H9 (cell line): ENCODE data around the gene BPIFB4. TPM values are rescaled to one million over a fixed set of nuclear protein-coding genes. Genes with fewer than 3 reads are reported as not detected.

Experiments
- DNase-seq: peaks from one replicate; pipeline ENCODE4 v3.0.0-alpha.2; 2017
- H2AFZ ChIP-seq: one replicate; pipeline ENCODE4 v1.6.1; 2013; ENCODE audit warnings: mild to moderate bottlenecking, low read length, control low read depth, moderate library complexity
- H2AK5ac ChIP-seq: 2 replicates; pipeline ENCODE4 v1.6.1; 2013; ENCODE audit warnings: low read length, control low read depth, mixed read lengths; ENCODE audit not compliant: insufficient read length
- H2BK120ac ChIP-seq: one replicate; pipeline ENCODE4 v1.6.1; 2013; ENCODE audit warnings: low read depth, mild to moderate bottlenecking, low read length, control low read depth, inconsistent platforms; ENCODE audit not compliant: poor library complexity, severe bottlenecking
- H2BK12ac ChIP-seq: 2 replicates; pipeline ENCODE4 v1.6.1; 2013; ENCODE audit warnings: low read length, control low read depth, mixed read lengths, low read depth; ENCODE audit not compliant: insufficient read length
- H2BK15ac ChIP-seq: 2 replicates; pipeline ENCODE4 v1.6.1; 2013; ENCODE audit warnings: low read depth, low read length, control low read depth
- H2BK20ac ChIP-seq: one replicate; pipeline ENCODE4 v1.6.1; 2013; ENCODE audit warnings: low read depth, mild to moderate bottlenecking, low read length, control low read depth, inconsistent platforms; ENCODE audit not compliant: poor library complexity, severe bottlenecking
- H2BK5ac ChIP-seq: 2 replicates; pipeline ENCODE4 v1.6.1; 2013; ENCODE audit warnings: low read length, control low read depth, mixed read lengths; ENCODE audit not compliant: insufficient read length
- H3K14ac ChIP-seq: 2 replicates; pipeline ENCODE4 v1.6.1; 2013; ENCODE audit warnings: low read length, control low read depth; ENCODE audit not compliant: insufficient read depth
- H3K18ac ChIP-seq: 2 replicates; pipeline ENCODE4 v1.6.1; 2013; ENCODE audit warnings: low read depth, mild to moderate bottlenecking, mixed read lengths, low read length, control low read depth; ENCODE audit not compliant: insufficient read length
- H3K23ac ChIP-seq: 2 replicates; pipeline ENCODE4 v1.6.1; 2013; ENCODE audit warnings: low read length, control low read depth, mixed read lengths, low read depth; ENCODE audit not compliant: insufficient read length
- H3K23me2 ChIP-seq: 2 replicates; pipeline ENCODE4 v1.6.1; 2013; ENCODE audit warnings: low read depth, mild to moderate bottlenecking, mixed read lengths, low read length, control low read depth; ENCODE audit not compliant: insufficient read length, poor library complexity, severe bottlenecking
- H3K27ac ChIP-seq: 2 replicates; pipeline ENCODE4 v1.5.1; 2013; ENCODE audit warnings: low read length, control low read depth, mixed read lengths, low read depth; ENCODE audit not compliant: insufficient read length
- H3K27me3 ChIP-seq: 2 replicates; pipeline ENCODE4 v1.6.1; 2013; ENCODE audit warnings: low read length, control low read depth, inconsistent platforms; ENCODE audit not compliant: insufficient read depth
- H3K4ac ChIP-seq: 2 replicates; pipeline ENCODE4 v1.6.1; 2013; ENCODE audit warnings: low read depth, mild to moderate bottlenecking, control low read depth, inconsistent platforms, low read length, moderate library complexity
- H3K4me1 ChIP-seq: 2 replicates; pipeline ENCODE4 v1.6.1; 2013; ENCODE audit warnings: low read length, control low read depth, inconsistent platforms; ENCODE audit not compliant: insufficient read depth
- H3K4me2 ChIP-seq: 2 replicates; pipeline ENCODE4 v1.6.1; 2013; ENCODE audit warnings: low read length, control low read depth, mixed read lengths; ENCODE audit not compliant: insufficient read length, insufficient read depth
- H3K56ac ChIP-seq: 2 replicates; pipeline ENCODE4 v1.6.1; 2013; ENCODE audit warnings: low read depth, mild to moderate bottlenecking, mixed read lengths, low read length, control low read depth; ENCODE audit not compliant: insufficient read length
- H3K79me1 ChIP-seq: 2 replicates; pipeline ENCODE4 v1.6.1; 2013; ENCODE audit warnings: low read depth, mild to moderate bottlenecking, moderate library complexity, low read length, control low read depth, inconsistent platforms; ENCODE audit not compliant: insufficient read depth, poor library complexity, severe bottlenecking
- H3K79me2 ChIP-seq: 2 replicates; pipeline ENCODE4 v1.6.1; 2013; ENCODE audit warnings: low read length, control low read depth, inconsistent platforms; ENCODE audit not compliant: insufficient read depth
- H3K9ac ChIP-seq: 2 replicates; pipeline ENCODE4 v1.6.1; 2013; ENCODE audit warnings: low read length, control low read depth, mixed read lengths; ENCODE audit not compliant: insufficient read length; ENCODE audit errors: extremely low read depth
- H3K9me3 ChIP-seq: one replicate; pipeline ENCODE4 v1.6.1; 2013; ENCODE audit warnings: low read depth, low read length, inconsistent platforms; ENCODE audit not compliant: control insufficient read depth
- H3T11ph ChIP-seq: one replicate; pipeline ENCODE4 v1.6.1; 2013; ENCODE audit warnings: mild to moderate bottlenecking, low read length, control low read depth, inconsistent platforms
- H4K20me1 ChIP-seq: one replicate; pipeline ENCODE4 v1.6.1; 2013; ENCODE audit not compliant: control insufficient read depth, insufficient read length, insufficient read depth
- H4K5ac ChIP-seq: 2 replicates; pipeline ENCODE4 v1.6.1; 2013; ENCODE audit warnings: low read depth, mild to moderate bottlenecking, mixed read lengths, low read length, control low read depth; ENCODE audit not compliant: insufficient read length
- H4K8ac ChIP-seq: replicated peaks from 2 replicates; pipeline ENCODE4 v1.6.1; 2013; ENCODE audit warnings: low read length, control low read depth, mixed read lengths, low read depth; ENCODE audit not compliant: insufficient read length
- H4K91ac ChIP-seq: 2 replicates; pipeline ENCODE4 v1.6.1; 2013; ENCODE audit warnings: low read depth, mild to moderate bottlenecking, moderate library complexity, mixed read lengths, low read length, control low read depth; ENCODE audit not compliant: insufficient read length
- H3K27ac Mint-ChIP-seq, 3 experiments: 2 replicates in 2 of 3; 3 replicates in 1 of 3; pipeline ENCODE4 v1.8.0; 2020 to 2021; ENCODE audit warnings: mixed read lengths in 3 of 3, mild to moderate bottlenecking in 1 of 3, moderate library complexity in 1 of 3
- H3K27me3 Mint-ChIP-seq: 2 replicates; pipeline ENCODE4 v1.8.0; 2021; ENCODE audit warnings: low read depth, mild to moderate bottlenecking, moderate library complexity, mixed read lengths
- H3K36me3 Mint-ChIP-seq, 3 experiments: 2 replicates in 2 of 3; 3 replicates in 1 of 3; pipeline ENCODE4 v1.8.0; 2020 to 2021; ENCODE audit warnings: low read depth in 3 of 3, mixed read lengths in 3 of 3; ENCODE audit not compliant: insufficient read depth in 1 of 3
- H3K4me1 Mint-ChIP-seq, 2 experiments: 2 replicates each; pipeline ENCODE4 v1.8.0; 2020; ENCODE audit warnings: mixed read lengths in 2 of 2
- H3K4me3 Mint-ChIP-seq, 2 experiments: 2 replicates in 1 of 2; 3 replicates in 1 of 2; pipeline ENCODE4 v1.8.0; 2020 to 2021; ENCODE audit warnings: mild to moderate bottlenecking in 2 of 2, mixed read lengths in 2 of 2, moderate library complexity in 1 of 2
- H3K9me3 Mint-ChIP-seq, 2 experiments: 2 replicates in 1 of 2; 3 replicates in 1 of 2; pipeline ENCODE4 v1.8.0; 2020; ENCODE audit warnings: mild to moderate bottlenecking in 2 of 2, mixed read lengths in 2 of 2, moderate library complexity in 1 of 2
- CTCF ChIP-seq: fragments of 200-600 bp; sonication (generic); conservative IDR thresholded peaks from 3 replicates; pipeline ENCODE4 v1.8.0; 2021; ENCODE audit warnings: antibody characterized with exemption, mild to moderate bottlenecking
- WGBS: extraction: QIAGEN DNeasy Blood & Tissue Kit; methylation state at CpG from one replicate; pipeline ENCODE4 v1.1.7; 2013; ENCODE audit warnings: missing lambda C conversion rate, low lambda C conversion rate, mixed read lengths; ENCODE audit not compliant: insufficient read length; ENCODE audit errors: extremely low coverage; 5-methylcytosine and 5-hydroxymethylcytosine counted together
- total RNA-seq: library from RNA; stranded (reverse); gene quantifications from 2 replicates; pipeline ENCODE4 v1.2.1, GENCODE V29; 2021

BPIFB4 gene
- total RNA-seq, 1 experiment from 2014 or later, result not detected

GRCh38 chr20:33068251-33068939 lies 11.0 kb upstream of the BPIFB4 start:
- no peaks in the 10 kb centered on the region for H3K4me1 Mint-ChIP-seq
- Histone ChIP-seq H3K4me1 (no peaks in the 10 kb centered on the region), H3K79me2 (no peaks in the 10 kb centered on the region), H3K4me2 (no peak overlapping the region), H2BK120ac (no peak overlapping the region), H4K5ac (no peak overlapping the region), H3K4ac (no peak overlapping the region), H2BK15ac (no peak overlapping the region), H2BK20ac (no peak overlapping the region), H3K9ac (no peak overlapping the region), H3K23me2 (no peaks in the 10 kb centered on the region), H4K20me1 (no peaks in the 10 kb centered on the region), H3K79me1 (no peaks in the 10 kb centered on the region), H3K18ac (no peak overlapping the region), H3K56ac (no peak overlapping the region), H3K27ac (no peak overlapping the region), H3K14ac (no peak overlapping the region), H3K23ac (no peak overlapping the region), H3T11ph (no peak overlapping the region), H4K91ac (no peak overlapping the region), H4K8ac (no peak overlapping the region), H2BK12ac (no peak overlapping the region), H3K27me3 (no peaks in the 10 kb centered on the region), H2BK5ac (no peak overlapping the region), H2AK5ac (no peak overlapping the region), H3K9me3 (no peaks in the 10 kb centered on the region), H2AFZ (no peak overlapping the region)
- no peak overlapping the region for H3K4me3 Mint-ChIP-seq
- WGBS, result no CpG with 5 or more reads among the region's 12 CpGs
- no peak overlapping the region for H3K27ac Mint-ChIP-seq
- H3K27me3 Mint-ChIP-seq, result peaks cover 5% of the 10 kb centered on the region
- no peak for DNase-seq
- TF ChIP-seq CTCF, result no peak
- no peaks in the 10 kb centered on the region for H3K36me3 Mint-ChIP-seq
- H3K9me3 Mint-ChIP-seq, result no peaks in the 10 kb centered on the region; a peak in 1 of 5 replicates
